Measurements from ENCODE around the gene NAT9. TPM values are rescaled to one million over a fixed set of nuclear protein-coding genes. Genes with fewer than 3 reads are reported as not detected.

NAT9 gene
- polyA plus RNA-seq, 1 donor: 34.2 TPM

DNA sequence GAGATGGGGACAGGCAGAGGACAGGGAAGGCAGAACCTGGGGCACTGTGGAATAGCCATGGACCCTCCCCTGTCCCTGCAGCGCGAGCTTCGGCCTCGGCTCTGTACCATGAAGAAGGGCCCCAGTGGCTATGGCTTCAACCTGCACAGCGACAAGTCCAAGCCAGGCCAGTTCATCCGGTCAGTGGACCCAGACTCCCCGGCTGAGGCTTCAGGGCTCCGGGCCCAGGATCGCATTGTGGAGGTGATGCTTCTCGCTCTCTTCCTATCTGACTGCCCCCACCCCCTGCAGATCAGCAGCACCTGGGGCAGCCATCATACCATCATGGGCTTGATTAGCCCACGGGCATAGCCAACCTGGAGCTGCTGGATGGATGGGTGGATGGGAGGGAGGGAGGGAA lies 14.2 kb downstream of the NAT9 start:
- no CpG with 5 or more reads among the region's 11 CpGs for WGBS (ENCODE audit: insufficient coverage, low lambda C conversion rate)
- H3K4me1 ChIP-seq (ENCODE audit: control insufficient read depth, insufficient read depth, low read length): peaks cover 94% of the 10 kb centered on the region
- H3K4me3 ChIP-seq (ENCODE audit: low read length): no peak overlapping the region
- H3K27ac ChIP-seq (ENCODE audit: low read length): peak overlapping the region; percentile 98
- H3K36me3 ChIP-seq (ENCODE audit: control insufficient read depth, insufficient read depth, low read length): peaks cover 36% of the 10 kb centered on the region
- H3K9me3 ChIP-seq (ENCODE audit: control insufficient read depth, low read depth, low read length): no peaks in the 10 kb centered on the region
- H3K27me3 ChIP-seq (ENCODE audit: control insufficient read depth, insufficient read depth, low read length): no peaks in the 10 kb centered on the region
- no peak for DNase-seq

DNA sequence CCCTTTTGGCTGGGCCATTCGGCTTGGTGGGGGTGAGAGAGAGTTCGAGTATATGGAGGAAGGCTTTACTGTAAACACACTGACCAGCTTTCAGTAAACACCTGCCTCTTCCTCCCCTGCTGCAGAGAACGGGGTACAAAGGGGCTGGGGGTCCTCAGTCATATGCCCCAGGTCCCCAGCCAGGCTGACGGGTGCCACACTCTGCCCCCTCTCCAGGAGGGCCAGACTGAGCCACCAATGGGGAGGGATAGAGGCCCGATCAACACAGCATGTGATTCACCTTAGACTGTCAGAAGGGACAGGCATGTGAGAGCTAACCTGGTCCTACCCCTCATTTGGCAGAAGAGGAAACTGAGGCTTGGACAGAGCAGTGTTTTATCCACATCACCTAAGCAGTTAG lies 14.7 kb downstream of the NAT9 start:
- H3K27me3 ChIP-seq (ENCODE audit: control insufficient read depth, insufficient read depth, low read length): no peaks in the 10 kb centered on the region
- no peak for DNase-seq
- H3K27ac ChIP-seq (ENCODE audit: low read length): peak overlapping the region; percentile 98
- H3K9me3 ChIP-seq (ENCODE audit: control insufficient read depth, low read depth, low read length): no peaks in the 10 kb centered on the region
- peaks cover 31% of the 10 kb centered on the region for H3K36me3 ChIP-seq (ENCODE audit: control insufficient read depth, insufficient read depth, low read length)
- peaks cover 94% of the 10 kb centered on the region for H3K4me1 ChIP-seq (ENCODE audit: control insufficient read depth, insufficient read depth, low read length)
- WGBS (ENCODE audit: insufficient coverage, low lambda C conversion rate): no CpG with 5 or more reads among the region's 5 CpGs
- no peak overlapping the region for H3K4me3 ChIP-seq (ENCODE audit: low read length)

DNA sequence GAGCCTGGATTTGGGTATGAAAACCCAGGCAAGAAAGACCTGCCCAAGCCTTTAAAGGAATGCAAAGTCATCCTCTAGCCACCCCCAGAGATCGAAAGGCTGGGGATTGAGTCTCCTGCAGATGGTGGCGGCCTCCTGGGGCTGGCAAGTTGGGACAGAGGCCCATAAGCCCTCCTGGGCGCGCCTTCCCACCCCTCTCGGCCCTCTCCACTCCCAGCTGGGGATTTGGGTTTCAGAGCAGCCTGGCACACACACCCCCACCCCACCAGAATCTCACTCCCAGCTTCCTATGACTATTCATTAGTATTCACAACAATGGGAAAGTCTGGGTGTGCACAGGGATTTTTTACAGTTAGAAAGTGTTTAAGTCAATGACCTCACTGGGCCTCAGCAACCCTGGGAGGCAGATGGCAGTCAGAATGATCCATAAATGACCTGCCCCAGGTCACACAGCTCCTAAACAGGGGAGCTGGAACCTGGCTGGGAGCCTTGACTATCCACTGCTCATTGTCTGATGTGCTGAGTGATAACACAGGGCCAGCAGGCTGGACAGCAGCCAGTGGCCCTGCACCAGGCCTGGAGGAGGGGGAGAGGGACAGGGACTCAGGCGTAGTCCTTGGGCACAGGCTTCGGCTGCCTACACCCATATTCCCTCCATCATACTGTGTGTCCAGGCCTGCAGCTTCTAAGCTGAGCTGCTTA lies 15.6 kb downstream of the NAT9 start:
- H3K4me1 ChIP-seq (ENCODE audit: control insufficient read depth, insufficient read depth, low read length): peaks cover 88% of the 10 kb centered on the region

DNA sequence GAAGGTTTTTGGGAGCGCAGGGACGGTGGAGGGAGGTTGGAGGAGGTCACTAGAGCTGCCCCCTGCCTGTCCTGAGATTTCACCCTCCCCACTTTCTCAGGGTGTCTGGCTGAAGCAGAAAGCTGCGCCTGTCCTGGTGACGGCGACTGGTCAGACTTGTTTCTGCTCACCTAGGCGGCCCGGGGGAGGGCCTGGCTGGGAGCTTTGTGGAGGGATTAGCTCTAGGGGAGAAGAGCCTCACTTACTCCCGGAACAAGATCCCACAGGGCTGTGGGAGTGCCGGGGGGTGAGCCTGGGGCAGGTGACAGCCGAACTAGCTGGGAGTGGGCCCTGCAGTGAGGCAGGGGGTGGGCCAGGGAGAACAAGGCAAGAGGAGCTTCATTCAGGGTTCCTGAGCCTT lies 16.2 kb downstream of the NAT9 start:
- Histone ChIP-seq H3K4me3 (ENCODE audit: low read length) (no peak overlapping the region), H3K27me3 (ENCODE audit: control insufficient read depth, insufficient read depth, low read length) (no peaks in the 10 kb centered on the region), H3K27ac (ENCODE audit: low read length) (peak overlapping the region; percentile 98), H3K36me3 (ENCODE audit: control insufficient read depth, insufficient read depth, low read length) (peaks cover 30% of the 10 kb centered on the region), H3K9me3 (ENCODE audit: control insufficient read depth, low read depth, low read length) (no peaks in the 10 kb centered on the region), H3K4me1 (ENCODE audit: control insufficient read depth, insufficient read depth, low read length) (peaks cover 88% of the 10 kb centered on the region)
- peak in 1 of 2 donors; percentile 79 for DNase-seq
- WGBS (ENCODE audit: insufficient coverage, low lambda C conversion rate): no CpG with 5 or more reads among the region's 10 CpGs

More for the DNA sequence above, 15.6 kb downstream of the NAT9 start:
- H3K36me3 ChIP-seq (ENCODE audit: control insufficient read depth, insufficient read depth, low read length): peaks cover 25% of the 10 kb centered on the region
- peak overlapping the region; percentile 98 for H3K27ac ChIP-seq (ENCODE audit: low read length)
- no CpG with 5 or more reads among the region's 7 CpGs for WGBS (ENCODE audit: insufficient coverage, low lambda C conversion rate)
- no peak overlapping the region for H3K4me3 ChIP-seq (ENCODE audit: low read length)
- H3K9me3 ChIP-seq (ENCODE audit: control insufficient read depth, low read depth, low read length): no peaks in the 10 kb centered on the region
- H3K27me3 ChIP-seq (ENCODE audit: control insufficient read depth, insufficient read depth, low read length): no peaks in the 10 kb centered on the region
- DNase-seq: no peak

DNA sequence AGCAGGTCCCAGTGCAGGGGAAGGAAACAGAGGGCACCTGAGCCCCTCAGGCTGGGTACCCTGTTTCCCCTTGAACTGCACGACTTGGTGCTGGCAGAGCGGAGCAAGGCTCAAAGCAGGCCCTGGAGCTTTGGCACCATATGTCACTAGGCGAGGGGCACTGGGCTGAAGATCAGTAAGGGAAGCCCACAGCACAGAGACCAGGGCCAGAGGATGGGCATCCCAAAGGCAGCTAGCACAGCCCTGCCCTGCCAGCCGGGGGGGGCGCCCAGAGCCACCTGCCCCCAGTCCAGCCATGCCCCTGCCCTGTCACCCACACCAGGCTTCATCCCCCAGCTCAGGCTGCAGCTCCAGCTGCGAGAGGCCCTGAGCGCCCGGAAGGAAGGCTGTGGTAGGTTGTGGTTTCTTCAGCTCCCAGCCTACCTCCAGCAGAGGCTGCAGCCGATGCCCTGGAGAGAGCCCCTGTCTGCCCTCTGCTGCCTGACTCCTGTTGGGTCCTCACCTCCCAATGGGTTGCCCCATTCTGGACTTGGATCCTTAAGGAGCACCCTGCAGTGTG lies 16.8 kb downstream of the NAT9 start:
- peak in 1 of 2 donors; percentile 59 for DNase-seq
- H3K36me3 ChIP-seq (ENCODE audit: control insufficient read depth, insufficient read depth, low read length): peaks cover 28% of the 10 kb centered on the region
- H3K4me1 ChIP-seq (ENCODE audit: control insufficient read depth, insufficient read depth, low read length): peaks cover 84% of the 10 kb centered on the region
- no peak overlapping the region for H3K4me3 ChIP-seq (ENCODE audit: low read length)
- no peaks in the 10 kb centered on the region for H3K9me3 ChIP-seq (ENCODE audit: control insufficient read depth, low read depth, low read length)
- no CpG with 5 or more reads among the region's 9 CpGs for WGBS (ENCODE audit: insufficient coverage, low lambda C conversion rate)
- H3K27me3 ChIP-seq (ENCODE audit: control insufficient read depth, insufficient read depth, low read length): no peaks in the 10 kb centered on the region
- peak overlapping the region; percentile 98 for H3K27ac ChIP-seq (ENCODE audit: low read length)

DNA sequence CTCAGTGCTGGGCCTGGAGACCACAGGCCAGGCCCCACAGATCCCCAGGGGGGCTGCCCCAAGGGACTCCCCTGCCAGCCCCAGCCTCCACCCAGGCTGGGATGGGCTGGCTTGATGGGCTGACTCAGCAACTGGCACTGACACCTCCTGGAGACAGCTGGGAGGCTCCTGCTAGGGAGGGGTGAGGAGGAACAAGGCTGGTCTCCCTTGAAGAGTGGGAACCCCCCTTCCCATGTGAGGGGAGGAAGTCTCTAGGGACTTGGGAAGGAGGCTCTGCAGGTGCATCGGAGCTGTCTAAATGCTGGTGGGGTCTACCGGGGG lies 17.3 kb downstream of the NAT9 start:
- H3K4me1 ChIP-seq (ENCODE audit: control insufficient read depth, insufficient read depth, low read length): peaks cover 85% of the 10 kb centered on the region
- no CpG with 5 or more reads among the region's 2 CpGs for WGBS (ENCODE audit: insufficient coverage, low lambda C conversion rate)
- no peaks in the 10 kb centered on the region for H3K9me3 ChIP-seq (ENCODE audit: control insufficient read depth, low read depth, low read length)
- peaks cover 28% of the 10 kb centered on the region for H3K36me3 ChIP-seq (ENCODE audit: control insufficient read depth, insufficient read depth, low read length)
- peak overlapping the region; percentile 98 for H3K27ac ChIP-seq (ENCODE audit: low read length)
- H3K27me3 ChIP-seq (ENCODE audit: control insufficient read depth, insufficient read depth, low read length): no peaks in the 10 kb centered on the region
- peak in 1 of 2 donors; percentile 69 for DNase-seq
- peak overlapping the region; percentile 16 for H3K4me3 ChIP-seq (ENCODE audit: low read length)

DNA sequence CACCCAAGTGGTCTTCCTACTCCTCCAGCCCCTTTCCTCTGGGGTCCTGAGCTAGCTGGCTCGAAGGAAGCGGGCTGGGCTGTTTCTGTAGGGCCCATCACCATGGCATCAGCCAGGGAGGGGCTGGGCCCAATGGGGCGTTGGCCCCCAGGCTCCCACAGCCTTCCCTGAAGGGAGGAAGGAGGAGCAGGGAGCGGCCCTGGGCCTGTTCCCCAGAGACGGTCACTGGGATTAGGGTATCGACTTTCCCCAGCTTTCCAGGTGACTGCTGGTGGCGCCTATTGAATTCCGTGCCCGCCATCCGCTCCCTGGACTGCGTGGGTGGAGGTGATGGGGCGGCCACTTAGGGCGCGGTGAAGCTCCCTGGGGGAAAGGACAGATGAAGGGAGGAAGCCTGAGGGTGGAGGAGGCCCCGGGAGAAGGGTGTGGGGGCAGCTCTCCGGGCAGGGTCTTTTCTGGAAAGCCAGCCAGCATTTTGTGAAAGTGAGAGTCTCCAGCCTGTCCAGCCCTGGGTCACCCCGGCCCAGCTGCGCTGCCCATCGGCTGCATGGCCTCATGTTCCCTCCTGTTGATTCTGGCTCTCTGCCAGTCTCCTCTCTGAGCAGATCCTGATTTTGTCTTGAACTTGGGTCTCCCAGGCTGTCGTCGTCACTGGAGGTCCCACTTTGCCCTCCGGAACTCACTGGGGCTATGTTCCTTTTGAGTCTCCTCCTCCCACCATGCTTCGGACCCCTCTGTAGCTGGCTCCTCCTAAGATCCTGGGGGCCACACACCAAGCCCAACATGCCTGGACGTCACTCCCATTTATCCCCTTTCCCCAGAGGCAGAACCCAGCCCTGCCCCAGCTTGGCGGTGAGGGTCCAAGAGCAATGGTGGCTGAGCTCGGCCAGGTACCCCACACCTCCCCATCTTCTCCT lies 18.0 kb downstream of the NAT9 start:
- peaks cover 28% of the 10 kb centered on the region for H3K36me3 ChIP-seq (ENCODE audit: control insufficient read depth, insufficient read depth, low read length)
- peak overlapping the region; percentile 98 for H3K27ac ChIP-seq (ENCODE audit: low read length)
- peak in 1 of 2 donors; percentile 71 for DNase-seq

DNA sequence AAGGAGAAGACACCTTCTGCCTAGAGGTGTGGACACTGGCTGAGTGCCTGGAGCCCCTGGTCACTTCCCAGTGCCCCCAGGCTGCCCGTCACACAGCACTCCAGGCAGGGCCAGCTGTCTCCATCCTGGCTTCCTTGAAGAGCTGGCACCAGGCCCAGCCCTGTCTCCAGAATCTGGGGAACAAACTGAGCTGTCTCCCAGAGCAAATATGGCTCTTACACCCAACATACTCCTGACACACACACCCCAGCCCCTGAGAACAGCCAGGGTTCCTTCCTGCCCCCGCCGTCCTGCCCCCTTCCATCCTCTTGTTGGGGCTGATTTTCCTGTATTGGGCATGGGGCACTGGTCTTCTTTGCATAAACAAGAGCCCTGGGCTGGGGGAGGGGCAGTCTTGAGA lies 18.6 kb downstream of the NAT9 start:
- no peak for DNase-seq
- H3K27me3 ChIP-seq (ENCODE audit: control insufficient read depth, insufficient read depth, low read length): no peaks in the 10 kb centered on the region
- H3K36me3 ChIP-seq (ENCODE audit: control insufficient read depth, insufficient read depth, low read length): peaks cover 35% of the 10 kb centered on the region
- no CpG with 5 or more reads among the region's 3 CpGs for WGBS (ENCODE audit: insufficient coverage, low lambda C conversion rate)
- H3K4me3 ChIP-seq (ENCODE audit: low read length): peak overlapping the region; percentile 2
- peaks cover 86% of the 10 kb centered on the region for H3K4me1 ChIP-seq (ENCODE audit: control insufficient read depth, insufficient read depth, low read length)
- H3K9me3 ChIP-seq (ENCODE audit: control insufficient read depth, low read depth, low read length): no peaks in the 10 kb centered on the region
- peak overlapping the region; percentile 98 for H3K27ac ChIP-seq (ENCODE audit: low read length)

More for the DNA sequence above, 18.0 kb downstream of the NAT9 start:
- Histone ChIP-seq H3K27me3 (ENCODE audit: control insufficient read depth, insufficient read depth, low read length) (no peaks in the 10 kb centered on the region), H3K9me3 (ENCODE audit: control insufficient read depth, low read depth, low read length) (no peaks in the 10 kb centered on the region), H3K4me1 (ENCODE audit: control insufficient read depth, insufficient read depth, low read length) (peaks cover 85% of the 10 kb centered on the region), H3K4me3 (ENCODE audit: low read length) (peak overlapping the region; percentile 16)
- WGBS (ENCODE audit: insufficient coverage, low lambda C conversion rate): no CpG with 5 or more reads among the region's 26 CpGs

DNA sequence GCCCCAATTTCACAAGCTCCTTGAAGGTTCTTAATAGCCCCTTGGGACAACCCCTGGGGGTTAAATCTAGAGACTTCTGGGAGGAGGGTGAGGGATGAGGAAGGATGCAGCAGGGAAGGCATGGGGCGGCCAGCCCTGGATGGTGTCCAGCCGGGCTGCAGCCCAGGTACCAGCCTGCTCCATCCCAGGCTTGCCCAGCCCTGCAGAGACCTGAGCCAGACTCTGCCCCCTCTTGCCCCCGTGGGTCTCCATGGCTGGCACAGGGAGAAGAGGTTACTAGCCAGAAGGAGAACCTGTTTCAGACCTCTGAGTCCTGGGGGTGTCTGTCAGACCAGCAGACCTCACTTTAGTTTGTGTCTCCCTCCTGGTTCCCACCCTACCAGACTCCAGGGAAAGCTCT lies 19.3 kb downstream of the NAT9 start:
- peaks cover 86% of the 10 kb centered on the region for H3K4me1 ChIP-seq (ENCODE audit: control insufficient read depth, insufficient read depth, low read length)
- no peaks in the 10 kb centered on the region for H3K9me3 ChIP-seq (ENCODE audit: control insufficient read depth, low read depth, low read length)
- WGBS (ENCODE audit: insufficient coverage, low lambda C conversion rate): no CpG with 5 or more reads among the region's 3 CpGs
- H3K27me3 ChIP-seq (ENCODE audit: control insufficient read depth, insufficient read depth, low read length): no peaks in the 10 kb centered on the region
- no peak for DNase-seq
- H3K4me3 ChIP-seq (ENCODE audit: low read length): no peak overlapping the region
- peaks cover 38% of the 10 kb centered on the region for H3K36me3 ChIP-seq (ENCODE audit: control insufficient read depth, insufficient read depth, low read length)
- peak overlapping the region; percentile 98 for H3K27ac ChIP-seq (ENCODE audit: low read length)

DNA sequence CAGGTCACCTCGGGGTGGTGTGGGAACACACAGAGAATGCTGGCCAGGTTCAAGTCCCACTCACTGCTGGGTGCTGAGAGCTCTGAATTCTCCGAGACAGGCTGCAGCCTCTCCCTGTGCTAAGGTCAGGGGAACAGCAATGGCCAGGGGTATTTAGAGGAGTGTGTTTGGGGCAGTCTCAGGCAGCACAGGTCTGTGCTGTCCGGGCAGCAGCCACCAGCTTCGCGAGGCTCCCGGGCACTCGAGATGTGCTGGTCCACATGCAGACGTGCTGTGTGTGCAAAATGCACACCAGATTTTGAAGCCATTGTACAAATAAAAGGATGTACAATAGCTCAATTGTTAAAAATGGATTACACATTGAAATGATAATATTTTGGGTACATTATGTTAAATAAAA lies 20.6 kb downstream of the NAT9 start:
- H3K27ac ChIP-seq (ENCODE audit: low read length): no peak overlapping the region
- no CpG with 5 or more reads among the region's 8 CpGs for WGBS (ENCODE audit: insufficient coverage, low lambda C conversion rate)
- H3K9me3 ChIP-seq (ENCODE audit: control insufficient read depth, low read depth, low read length): no peaks in the 10 kb centered on the region
- no peaks in the 10 kb centered on the region for H3K27me3 ChIP-seq (ENCODE audit: control insufficient read depth, insufficient read depth, low read length)
- no peak for DNase-seq
- peaks cover 31% of the 10 kb centered on the region for H3K36me3 ChIP-seq (ENCODE audit: control insufficient read depth, insufficient read depth, low read length)
- H3K4me1 ChIP-seq (ENCODE audit: control insufficient read depth, insufficient read depth, low read length): peaks cover 84% of the 10 kb centered on the region
- H3K4me3 ChIP-seq (ENCODE audit: low read length): no peak overlapping the region

Data from large intestine (tissue), 3 donors.